Jurkat, Clone E6-1 (cell line): ENCODE data around the gene ZC3H12A.
A peak's percentile ranks its signal among the peaks of the same experiment; 100 is the strongest.

Experiments
- DNase-seq: peaks from one replicate; pipeline ENCODE4 v3.0.0-alpha.2; 2011; ENCODE audit warnings: low read depth, low spot score
- H3K4me3 ChIP-seq: 2 replicates; pipeline ENCODE4 v1.5.1; 2011; ENCODE audit warnings: mild to moderate bottlenecking, low read length, control low read depth, moderate library complexity

ZC3H12A gene

GRCh38 chr1:37476460-37477197 lies 2.2 kb downstream of the ZC3H12A start:
- peak overlapping the region; percentile 11 for H3K4me3 ChIP-seq
- DNase-seq, result no peak

- peak overlapping the region; percentile 11 for H3K4me3 ChIP-seq
- peak; percentile 35 for DNase-seq
Measured at GRCh38 chr1:37477198-37477931, 3.0 kb downstream of the ZC3H12A start.

- no peak overlapping the region for H3K4me3 ChIP-seq
- DNase-seq, result no peak
Measured at GRCh38 chr1:37477946-37478345, 3.6 kb downstream of the ZC3H12A start.

- DNase-seq, result no peak
- H3K4me3 ChIP-seq, result no peak overlapping the region
Measured at GRCh38 chr1:37478451-37478881, 4.1 kb downstream of the ZC3H12A start.

- peak; percentile 37 for DNase-seq
- H3K4me3 ChIP-seq, result peak overlapping the region; percentile 32
Measured at GRCh38 chr1:37478890-37479254, 4.5 kb downstream of the ZC3H12A start.

GRCh38 chr1:37479255-37480124 lies 5.1 kb downstream of the ZC3H12A start:
- peak; percentile 62 for DNase-seq
- H3K4me3 ChIP-seq, result peak overlapping the region; percentile 32

- DNase-seq, result no peak
- H3K4me3 ChIP-seq, result no peak overlapping the region
Measured at GRCh38 chr1:37480125-37480466, 5.7 kb downstream of the ZC3H12A start.

- no peak for DNase-seq
- H3K4me3 ChIP-seq, result no peak overlapping the region
Measured at GRCh38 chr1:37480581-37481288, 6.4 kb downstream of the ZC3H12A start.

- DNase-seq, result no peak
- no peak overlapping the region for H3K4me3 ChIP-seq
Measured at GRCh38 chr1:37481289-37482003, 7.1 kb downstream of the ZC3H12A start.

GRCh38 chr1:37482004-37482785 lies 7.8 kb downstream of the ZC3H12A start:
- no peak overlapping the region for H3K4me3 ChIP-seq
- no peak for DNase-seq

GRCh38 chr1:37482796-37483744 lies 8.7 kb downstream of the ZC3H12A start:
- no peak overlapping the region for H3K4me3 ChIP-seq
- DNase-seq, result no peak

GRCh38 chr1:37483785-37484184 lies 9.4 kb downstream of the ZC3H12A start:
- DNase-seq, result no peak
- no peak overlapping the region for H3K4me3 ChIP-seq

- H3K4me3 ChIP-seq, result no peak overlapping the region
- DNase-seq, result no peak
Measured at GRCh38 chr1:37484325-37485051, 10.1 kb downstream of the ZC3H12A start.

GRCh38 chr1:37485902-37486679 lies 11.7 kb downstream of the ZC3H12A start:
- no peak for DNase-seq
- no peak overlapping the region for H3K4me3 ChIP-seq
